ENCODE data around the gene ARMC5.

- TF ChIP-seq GATA2 (IDR thresholded peaks at IDR 0.05; ENCODE audit: low read depth, low read length): no peak
- TF ChIP-seq GATA3 (IDR thresholded peaks at IDR 0.05; ENCODE audit: low read depth, low read length): no peak
These were observed 42.9 kb upstream of the ARMC5 start for GRCh38 chr16:31416371-31416770.
